Natural killer cell (primary cell): Measurements from ENCODE around the gene PLCB1. TPM values are rescaled to one million over a fixed set of nuclear protein-coding genes. Genes with fewer than 3 reads are reported as not detected.

Experiments used
- ATAC-seq, 3 donors: fragments of 150-1000 bp in 2 of 3; fragments of 200-7000 bp in 1 of 3; cut with Tn5 transposase; 1 replicate in 1 of 3; 2 replicates in 2 of 3; pipeline ENCODE4 v1.10.0; 2021; ENCODE audit warnings: mild to moderate bottlenecking in 2 of 3, moderate library complexity in 2 of 3
- DNase-seq, 2 donors: peaks; one replicate each; pipeline versions ENCODE4 v3.0.0 to v3.0.0-alpha.2; 2013 to 2021; ENCODE audit warnings: mixed read lengths in 1 of 2
- H3K27ac ChIP-seq: one replicate; pipeline ENCODE4 v1.5.1; 2013; ENCODE audit warnings: mild to moderate bottlenecking, low read length
- H3K27me3 ChIP-seq: one replicate; pipeline ENCODE4 v1.6.1; 2013; ENCODE audit warnings: low read length; ENCODE audit not compliant: control insufficient read depth, insufficient read depth
- H3K36me3 ChIP-seq: one replicate; pipeline ENCODE4 v1.6.1; 2013; ENCODE audit warnings: low read length; ENCODE audit not compliant: control insufficient read depth, insufficient read depth
- H3K4me1 ChIP-seq: one replicate; pipeline ENCODE4 v1.6.1; 2013; ENCODE audit warnings: low read length; ENCODE audit not compliant: control insufficient read depth, insufficient read depth
- H3K4me3 ChIP-seq: one replicate; pipeline ENCODE4 v1.5.1; 2013; ENCODE audit warnings: low read length
- H3K9me3 ChIP-seq: one replicate; pipeline ENCODE4 v1.6.1; 2013; ENCODE audit warnings: low read length; ENCODE audit not compliant: control insufficient read depth, insufficient read depth
- H3K27ac Mint-ChIP-seq, 2 donors: one replicate each; pipeline ENCODE4 v1.8.0; 2022; ENCODE audit warnings: mild to moderate bottlenecking in 2 of 2, mixed read lengths in 2 of 2, moderate library complexity in 1 of 2
- H3K27me3 Mint-ChIP-seq, 2 donors: one replicate each; pipeline ENCODE4 v1.8.0; 2022; ENCODE audit warnings: low read depth in 2 of 2, mixed read lengths in 2 of 2
- H3K36me3 Mint-ChIP-seq: one replicate; pipeline ENCODE4 v1.8.0; 2022; ENCODE audit warnings: mixed read lengths
- H3K4me1 Mint-ChIP-seq, 2 donors: one replicate each; pipeline ENCODE4 v1.8.0; 2022; ENCODE audit warnings: mixed read lengths in 2 of 2
- H3K4me3 Mint-ChIP-seq: one replicate; pipeline ENCODE4 v1.8.0; 2022; ENCODE audit warnings: mild to moderate bottlenecking, moderate library complexity, mixed read lengths
- H3K9me3 Mint-ChIP-seq, 2 donors: one replicate each; pipeline ENCODE4 v1.8.0; 2022; ENCODE audit warnings: mixed read lengths in 2 of 2
- WGBS: methylation state at CpG from one replicate; pipeline ENCODE4 v1.1.7; 2013; ENCODE audit warnings: missing lambda C conversion rate; ENCODE audit not compliant: insufficient coverage; 5-methylcytosine and 5-hydroxymethylcytosine counted together
- intact Hi-C: fragments of 100-400 bp; cut with micrococcal nuclease; formaldehyde crosslinking; loops from one replicate; pipeline ENCODE4 v1.14.2; 2022
- total RNA-seq, 4 donors: library from RNA; stranded (reverse); fragments of 120-200 nt in 1 of 4; gene quantifications; one replicate each; pipeline versions ENCODE4 v1.2.3 to v1.2.4, GENCODE V29; 2013 to 2022
- TF ChIP-seq, protein P1 (sequence below): fragments of 200-600 bp; IDR thresholded peaks from one replicate; pipeline ENCODE4 v1.8.0; 2022; ENCODE audit warnings: antibody characterized with exemption

Gene PLCB1
- total RNA-seq, 3 donors from 2014 or later (not counting 1 experiment from before 2014, with no cell fraction given) = 48.7 to 66.2 (median 57.7) TPM

GRCh38 chr20:8876366-8876765, 744.3 kb downstream of the PLCB1 start:
- H3K4me3 Mint-ChIP-seq = no peak overlapping the region
- H3K27me3 ChIP-seq = no peaks in the 10 kb centered on the region
- H3K4me3 ChIP-seq = no peak overlapping the region
- TF ChIP-seq, protein P1, sequence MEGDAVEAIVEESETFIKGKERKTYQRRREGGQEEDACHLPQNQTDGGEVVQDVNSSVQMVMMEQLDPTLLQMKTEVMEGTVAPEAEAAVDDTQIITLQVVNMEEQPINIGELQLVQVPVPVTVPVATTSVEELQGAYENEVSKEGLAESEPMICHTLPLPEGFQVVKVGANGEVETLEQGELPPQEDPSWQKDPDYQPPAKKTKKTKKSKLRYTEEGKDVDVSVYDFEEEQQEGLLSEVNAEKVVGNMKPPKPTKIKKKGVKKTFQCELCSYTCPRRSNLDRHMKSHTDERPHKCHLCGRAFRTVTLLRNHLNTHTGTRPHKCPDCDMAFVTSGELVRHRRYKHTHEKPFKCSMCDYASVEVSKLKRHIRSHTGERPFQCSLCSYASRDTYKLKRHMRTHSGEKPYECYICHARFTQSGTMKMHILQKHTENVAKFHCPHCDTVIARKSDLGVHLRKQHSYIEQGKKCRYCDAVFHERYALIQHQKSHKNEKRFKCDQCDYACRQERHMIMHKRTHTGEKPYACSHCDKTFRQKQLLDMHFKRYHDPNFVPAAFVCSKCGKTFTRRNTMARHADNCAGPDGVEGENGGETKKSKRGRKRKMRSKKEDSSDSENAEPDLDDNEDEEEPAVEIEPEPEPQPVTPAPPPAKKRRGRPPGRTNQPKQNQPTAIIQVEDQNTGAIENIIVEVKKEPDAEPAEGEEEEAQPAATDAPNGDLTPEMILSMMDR = no peak
- H3K36me3 Mint-ChIP-seq = peaks cover 2% of the 10 kb centered on the region
- H3K36me3 ChIP-seq = no peaks in the 10 kb centered on the region
- no peaks in the 10 kb centered on the region for H3K9me3 ChIP-seq
- DNase-seq (no peak), ATAC-seq (no peak)
- no peaks in the 10 kb centered on the region for H3K9me3 Mint-ChIP-seq
- no peaks in the 10 kb centered on the region for H3K4me1 ChIP-seq
- intact Hi-C loops = no loop called here
- H3K4me1 Mint-ChIP-seq = no peaks in the 10 kb centered on the region
- H3K27ac Mint-ChIP-seq = no peak overlapping the region
- H3K27me3 Mint-ChIP-seq = no peaks in the 10 kb centered on the region
- H3K27ac ChIP-seq = no peak overlapping the region

- no peaks in the 10 kb centered on the region for H3K9me3 Mint-ChIP-seq
- Histone ChIP-seq H3K4me3 (no peak overlapping the region), H3K4me1 (no peaks in the 10 kb centered on the region), H3K27me3 (no peaks in the 10 kb centered on the region), H3K36me3 (no peaks in the 10 kb centered on the region), H3K27ac (no peak overlapping the region), H3K9me3 (no peaks in the 10 kb centered on the region)
- whole genome bisulfite sequencing = 93% methylated on average over 1 of the region's 2 CpGs
- no peak for DNase-seq
- ATAC-seq = no peak
- H3K27ac Mint-ChIP-seq = no peak overlapping the region
- no peaks in the 10 kb centered on the region for H3K4me1 Mint-ChIP-seq
- peaks cover 7% of the 10 kb centered on the region for H3K36me3 Mint-ChIP-seq
- H3K27me3 Mint-ChIP-seq = no peaks in the 10 kb centered on the region
- intact Hi-C loops = no loop called here
- TF ChIP-seq, protein P1 = no peak
- H3K4me3 Mint-ChIP-seq = no peak overlapping the region
Measured at GRCh38 chr20:8877294-8877693, 745.2 kb downstream of the PLCB1 start.

DNA sequence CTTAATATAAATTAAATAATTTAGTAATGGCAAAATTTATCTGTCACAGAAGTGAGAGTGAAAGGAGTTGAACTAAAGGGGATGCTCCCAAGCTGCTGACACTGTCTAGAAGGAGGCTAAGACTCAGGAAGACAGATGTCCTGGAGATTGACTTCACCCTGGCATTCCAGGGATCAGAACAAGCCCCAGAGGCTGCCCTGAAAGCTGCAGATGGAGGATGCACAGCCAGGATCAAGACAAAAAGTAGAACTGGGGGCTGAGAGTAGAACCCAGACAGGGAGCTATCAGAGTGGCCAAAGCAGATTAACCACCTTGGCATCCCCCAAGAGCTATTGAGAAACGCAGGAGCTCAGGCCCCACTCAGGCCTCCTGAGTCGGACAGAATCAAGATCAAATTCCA, 747.6 kb downstream of the PLCB1 start:
- H3K9me3 Mint-ChIP-seq = no peaks in the 10 kb centered on the region
- H3K27ac Mint-ChIP-seq = no peak overlapping the region
- ATAC-seq (no peak), DNase-seq (no peak)
- Histone ChIP-seq H3K36me3 (no peaks in the 10 kb centered on the region), H3K4me1 (no peaks in the 10 kb centered on the region), H3K9me3 (no peaks in the 10 kb centered on the region), H3K4me3 (no peak overlapping the region), H3K27me3 (no peaks in the 10 kb centered on the region), H3K27ac (no peak overlapping the region)
- peaks cover 7% of the 10 kb centered on the region for H3K36me3 Mint-ChIP-seq
- H3K4me3 Mint-ChIP-seq = no peak overlapping the region
- 94% methylated on average over 2 of the region's 2 CpGs for WGBS
- intact Hi-C loops = no loop called here
- H3K27me3 Mint-ChIP-seq = no peaks in the 10 kb centered on the region
- TF ChIP-seq, protein P1 = no peak
- no peaks in the 10 kb centered on the region for H3K4me1 Mint-ChIP-seq

DNA sequence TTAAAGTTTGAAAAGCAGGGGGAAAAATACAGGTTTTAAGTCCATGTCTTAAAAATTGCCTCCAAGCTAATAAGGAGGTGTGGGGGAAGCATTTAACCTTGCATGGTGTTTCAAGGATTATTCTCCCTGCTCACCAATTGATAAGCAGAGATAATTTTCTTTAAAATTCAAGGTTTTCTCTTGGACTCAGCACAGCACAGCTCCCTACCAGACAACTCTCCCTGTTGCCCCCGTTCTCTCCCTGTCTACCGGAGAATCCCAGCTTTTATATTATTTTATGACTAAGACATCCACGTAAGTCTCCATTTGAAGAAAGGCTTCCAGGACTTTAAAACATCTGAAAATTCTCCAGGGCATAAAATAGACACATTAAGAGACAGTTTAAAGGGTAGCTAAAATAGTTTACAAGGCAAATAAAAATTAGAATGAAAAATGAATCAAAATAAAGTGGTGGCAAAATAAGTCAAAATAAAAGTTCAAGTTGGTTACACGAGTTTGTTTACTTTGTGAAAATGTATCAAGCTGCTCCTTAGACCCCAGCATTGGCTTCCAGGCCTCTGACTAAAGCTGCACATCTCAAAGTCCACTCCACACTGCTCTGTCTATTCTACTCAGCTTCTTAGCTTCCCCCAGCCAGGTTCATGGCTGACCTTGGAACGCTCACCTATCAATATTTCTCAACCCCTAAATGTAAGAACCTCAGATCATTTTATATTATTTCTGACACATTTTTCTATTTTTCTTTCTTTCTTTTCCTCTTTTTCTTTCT, 748.2 kb downstream of the PLCB1 start:
- Histone ChIP-seq H3K27me3 (no peaks in the 10 kb centered on the region), H3K9me3 (no peaks in the 10 kb centered on the region), H3K4me3 (no peak overlapping the region), H3K4me1 (no peaks in the 10 kb centered on the region), H3K27ac (no peak overlapping the region), H3K36me3 (no peaks in the 10 kb centered on the region)
- Mint-ChIP-seq H3K4me1 (no peaks in the 10 kb centered on the region), H3K27ac (no peak overlapping the region), H3K27me3 (no peaks in the 10 kb centered on the region), H3K4me3 (no peak overlapping the region), H3K9me3 (no peaks in the 10 kb centered on the region), H3K36me3 (peaks cover 7% of the 10 kb centered on the region)
- TF ChIP-seq, protein P1 = no peak
- DNase-seq (no peak), ATAC-seq (no peak)
- intact Hi-C loops = no loop called here
- 92% methylated on average over 4 of the region's 5 CpGs for WGBS
